GM19025 (cell line): ENCODE results near the gene CD9.
"Not testable (repeated sequence)": the region's sequence is repeated elsewhere in the genome, so short reads cannot be mapped to it uniquely, and the experiment has no call there.

ENCODE experiments used
- ATAC-seq: cut with Tn5 transposase; IDR thresholded peaks from one replicate; pipeline ENCODE4 v1.9.1; 2021; ENCODE audit warnings: mild to moderate bottlenecking, low read depth, moderate library complexity; ENCODE audit not compliant: unreplicated experiment

Gene CD9, protein sequence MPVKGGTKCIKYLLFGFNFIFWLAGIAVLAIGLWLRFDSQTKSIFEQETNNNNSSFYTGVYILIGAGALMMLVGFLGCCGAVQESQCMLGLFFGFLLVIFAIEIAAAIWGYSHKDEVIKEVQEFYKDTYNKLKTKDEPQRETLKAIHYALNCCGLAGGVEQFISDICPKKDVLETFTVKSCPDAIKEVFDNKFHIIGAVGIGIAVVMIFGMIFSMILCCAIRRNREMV

DNA sequence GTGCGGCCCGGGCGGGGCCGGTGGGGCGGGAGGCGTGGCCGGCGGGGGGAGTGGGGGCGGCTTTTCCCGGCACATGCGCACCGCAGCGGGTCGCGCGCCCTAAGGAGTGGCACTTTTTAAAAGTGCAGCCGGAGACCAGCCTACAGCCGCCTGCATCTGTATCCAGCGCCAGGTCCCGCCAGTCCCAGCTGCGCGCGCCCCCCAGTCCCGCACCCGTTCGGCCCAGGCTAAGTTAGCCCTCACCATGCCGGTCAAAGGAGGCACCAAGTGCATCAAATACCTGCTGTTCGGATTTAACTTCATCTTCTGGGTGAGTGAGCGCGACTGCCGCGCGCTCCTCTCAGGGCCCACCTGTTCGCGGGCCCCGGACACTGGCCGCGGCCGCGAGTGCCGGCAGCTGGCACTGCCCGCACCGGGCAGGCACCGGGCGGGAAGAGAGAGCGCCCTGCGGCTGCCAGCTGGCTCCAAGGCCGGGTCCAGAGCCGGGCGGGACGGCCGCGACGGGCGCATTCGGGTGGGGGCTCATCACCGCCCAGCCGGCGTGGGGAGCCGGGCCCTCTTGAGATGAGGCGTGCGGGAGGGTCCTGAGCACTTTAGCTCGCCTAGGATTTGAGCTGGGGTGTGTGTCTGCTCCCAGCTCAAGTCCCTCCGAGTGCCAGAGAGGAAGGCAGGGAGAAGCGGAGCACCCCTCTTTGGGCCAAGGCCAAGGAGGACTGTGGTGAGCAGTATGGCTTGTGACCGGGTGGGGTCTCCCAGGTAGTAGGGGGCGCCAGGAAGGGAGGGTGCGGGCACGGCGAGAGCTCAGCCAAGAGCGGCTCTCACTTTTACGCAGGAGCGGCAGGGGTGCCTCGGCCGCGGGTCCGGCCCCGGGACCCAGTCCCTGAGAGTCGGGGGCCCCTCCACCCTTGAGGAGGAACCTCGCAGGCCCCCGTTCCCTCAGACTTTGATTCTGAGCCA lies at the start of gene CD9:
CD9 (plus strand) TSS at position 145 of the 957 bp plus-strand sequence; CDS start at position 245, 100 bp downstream.
- ATAC-seq: no peak

DNA sequence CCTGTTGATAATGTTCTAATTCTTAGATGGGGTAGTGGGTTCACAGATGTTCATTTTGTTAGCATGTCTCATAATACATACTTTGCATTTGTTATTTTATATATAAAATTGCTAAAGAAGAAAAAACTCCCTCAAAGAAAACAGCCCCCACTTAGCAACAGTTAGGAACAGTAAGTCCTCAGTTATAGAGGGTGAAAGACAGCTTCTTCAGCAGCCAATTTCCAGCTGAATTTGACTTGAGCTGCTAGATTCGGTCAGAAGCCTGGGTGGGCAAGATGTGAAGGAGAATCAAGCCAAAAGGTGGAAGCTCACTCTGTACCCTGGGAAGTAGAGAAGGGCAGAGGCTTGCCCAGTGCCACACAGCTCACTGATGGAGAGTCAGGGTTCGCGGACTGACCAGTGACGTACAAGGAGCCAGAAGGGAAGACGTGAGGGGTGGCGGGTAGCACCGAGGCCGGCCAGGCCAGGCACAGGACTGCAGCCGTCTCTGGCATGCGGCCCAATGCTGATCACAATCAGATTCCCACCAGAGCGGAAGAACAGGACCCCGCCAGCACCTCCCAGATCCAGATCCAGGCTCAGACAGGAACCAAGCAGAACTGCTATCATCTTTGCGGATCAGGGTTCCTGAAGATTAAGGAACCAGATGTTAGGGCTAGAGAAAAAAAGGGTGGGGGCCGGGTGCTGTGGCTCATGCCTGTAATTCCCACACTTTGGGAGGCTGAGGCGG lies 45.3 kb upstream of the CD9 start:
- no peak for ATAC-seq

DNA sequence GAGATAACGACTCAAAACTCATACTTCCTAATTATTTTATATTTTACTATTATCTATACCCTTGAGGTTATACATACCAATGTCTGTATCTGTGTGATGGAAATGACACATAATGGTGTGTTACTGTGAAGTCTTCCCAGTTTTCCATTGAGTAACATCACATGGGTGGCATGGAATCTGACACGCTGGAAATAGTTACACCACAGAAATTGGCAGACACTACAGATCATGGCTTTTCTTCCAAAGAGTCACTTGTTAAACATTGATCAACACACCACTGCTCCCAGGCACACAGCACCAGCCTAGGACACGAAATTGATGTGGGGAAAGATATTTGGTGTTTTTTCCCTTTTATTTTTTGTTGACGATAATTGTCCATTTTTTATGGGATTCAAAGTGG lies 42.7 kb upstream of the CD9 start:
- no peak for ATAC-seq

DNA sequence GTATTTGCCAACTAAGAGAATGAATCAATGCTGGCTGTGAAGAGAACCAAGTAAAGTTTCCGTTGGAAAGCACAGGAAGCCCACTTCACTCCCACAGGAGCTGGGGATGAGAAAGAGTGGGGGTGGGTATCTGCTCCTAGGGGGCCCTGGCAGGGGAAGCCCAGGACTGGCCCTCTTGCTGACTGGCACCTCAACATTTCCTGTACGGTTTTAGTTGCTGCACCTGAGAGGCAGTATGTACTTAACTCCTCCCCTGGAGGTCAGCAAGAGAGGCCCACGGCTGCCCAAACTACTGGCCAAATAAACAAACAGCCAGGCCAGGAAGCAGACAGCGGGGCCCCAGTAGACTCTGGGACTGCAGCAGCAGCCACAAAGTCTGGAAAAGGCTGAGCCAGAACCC lies 41.9 kb upstream of the CD9 start:
- no peak for ATAC-seq

DNA sequence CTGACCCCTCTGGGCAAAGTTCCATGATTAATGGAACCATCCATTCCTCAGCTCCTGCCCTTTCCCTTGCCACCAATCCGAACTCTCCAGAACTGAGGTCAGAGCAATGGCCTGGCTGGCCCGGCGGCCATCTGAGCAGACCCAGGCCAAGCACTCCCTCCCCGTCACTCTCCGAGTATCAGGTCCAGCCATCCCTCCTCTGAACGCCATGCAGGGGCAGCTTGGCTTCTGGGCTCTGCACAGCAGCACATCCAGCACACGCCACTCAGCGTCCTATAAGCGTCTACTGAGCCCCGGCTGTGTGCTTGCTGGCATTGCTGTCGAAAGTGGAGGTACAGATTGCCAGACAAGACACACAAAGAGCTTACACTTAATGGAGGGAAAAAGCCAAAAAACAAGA lies 41.5 kb upstream of the CD9 start:
- ATAC-seq: no peak

DNA sequence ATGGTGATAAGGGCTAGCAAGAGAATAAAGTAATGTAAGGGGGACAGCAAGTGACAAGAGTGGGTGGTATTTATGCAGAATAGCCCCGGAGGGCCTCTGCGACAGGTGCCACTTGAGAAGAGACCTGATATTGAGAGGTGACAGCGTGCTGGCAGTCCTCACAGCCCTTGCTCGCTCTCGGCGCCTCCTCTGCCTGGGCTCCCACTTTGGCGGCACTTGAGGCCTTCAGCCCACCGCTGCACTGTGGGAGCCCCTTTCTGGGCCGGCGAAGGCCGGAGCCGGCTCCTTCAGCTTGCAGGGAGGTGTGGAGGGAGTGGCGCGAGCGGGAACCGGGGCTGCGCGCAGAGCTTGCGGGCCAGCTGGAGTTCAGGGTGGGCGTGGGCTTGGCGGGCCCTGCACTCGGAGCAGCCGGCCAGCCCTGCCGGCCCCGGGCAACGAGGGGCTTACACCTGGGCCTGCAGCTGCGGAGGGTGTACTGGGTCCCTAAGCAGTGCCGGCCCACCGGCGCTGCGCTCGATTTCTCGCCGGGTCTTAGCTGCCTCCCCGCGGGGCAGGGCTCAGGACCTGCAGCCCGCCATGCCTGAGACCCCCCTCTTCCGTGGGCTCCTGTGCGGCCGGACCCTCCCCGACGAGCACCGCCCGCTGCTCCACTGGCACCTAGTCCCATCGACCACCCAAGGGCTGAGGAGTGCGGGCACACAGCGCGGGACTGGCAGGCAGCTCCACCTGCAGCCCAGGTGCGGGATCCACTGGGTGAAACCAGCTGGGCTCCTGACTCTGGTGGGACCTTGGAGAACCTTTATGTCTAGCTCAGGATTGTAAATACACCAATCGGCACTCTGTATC lies 40.8 kb upstream of the CD9 start:
- not testable (repeated sequence) for ATAC-seq

DNA sequence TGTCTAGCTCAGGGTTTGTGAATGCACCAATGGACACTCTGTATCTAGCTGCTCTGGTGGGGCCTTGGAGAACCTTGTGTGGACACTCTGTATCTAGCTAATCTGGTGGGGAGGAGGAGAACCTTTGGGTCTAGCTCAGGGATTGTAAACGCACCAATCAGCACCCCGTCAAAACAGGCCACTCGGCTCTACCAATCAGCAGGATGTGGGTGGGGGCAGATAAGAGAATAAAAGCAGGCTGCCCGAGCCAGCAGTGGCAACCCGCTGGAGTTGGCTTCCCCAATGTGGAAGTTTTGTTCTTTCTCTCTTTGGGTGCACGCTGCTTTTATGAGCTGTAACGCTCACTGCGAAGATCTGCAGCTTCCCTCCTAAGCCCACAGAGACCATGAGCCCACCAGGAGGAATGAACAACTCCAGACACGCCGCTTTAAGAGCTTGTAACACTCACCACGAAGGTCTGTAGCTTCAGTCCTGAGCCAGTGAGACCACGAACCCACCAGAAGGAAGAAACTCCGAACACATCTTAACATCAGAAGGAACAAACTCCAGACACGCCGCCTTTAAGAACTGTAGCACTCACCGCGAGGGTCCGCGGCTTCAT lies 40.1 kb upstream of the CD9 start:
- ATAC-seq: not testable (repeated sequence)

DNA sequence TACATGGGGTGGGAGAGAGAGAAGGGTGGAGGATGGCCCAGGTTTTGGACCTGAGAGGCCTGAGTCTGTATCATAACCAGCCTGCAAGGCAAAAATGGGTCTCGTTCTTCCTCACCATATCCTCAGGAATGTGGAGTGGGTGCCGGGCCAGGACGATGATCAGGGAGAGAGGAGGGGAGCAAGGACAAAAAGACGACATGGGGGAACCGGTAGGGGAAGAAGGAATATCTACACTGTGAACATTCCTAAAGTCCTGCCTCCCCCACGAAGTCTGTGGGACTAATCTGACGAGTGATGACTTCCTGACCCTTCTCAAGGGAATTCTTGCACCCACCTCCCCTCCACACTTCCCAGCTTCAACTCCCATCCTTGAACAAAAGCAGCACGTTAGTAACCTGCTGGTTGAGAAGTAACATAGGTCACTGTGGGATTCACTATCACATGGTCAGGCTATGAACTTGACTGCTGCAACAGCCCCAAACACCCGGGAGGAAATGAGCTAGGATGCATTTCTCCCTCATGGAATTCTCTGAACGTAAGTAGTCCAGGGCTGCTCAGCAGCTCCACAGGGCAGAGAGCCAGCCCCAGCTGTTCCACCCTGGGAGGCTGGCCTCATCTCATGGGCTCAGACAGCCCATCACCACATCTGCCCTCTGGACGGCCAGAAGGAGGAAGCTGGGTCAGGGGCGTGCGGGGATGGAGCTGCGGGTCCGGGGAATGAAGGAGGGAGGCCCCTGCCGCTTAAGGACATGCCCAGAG lies 38.9 kb upstream of the CD9 start:
- ATAC-seq: no peak

DNA sequence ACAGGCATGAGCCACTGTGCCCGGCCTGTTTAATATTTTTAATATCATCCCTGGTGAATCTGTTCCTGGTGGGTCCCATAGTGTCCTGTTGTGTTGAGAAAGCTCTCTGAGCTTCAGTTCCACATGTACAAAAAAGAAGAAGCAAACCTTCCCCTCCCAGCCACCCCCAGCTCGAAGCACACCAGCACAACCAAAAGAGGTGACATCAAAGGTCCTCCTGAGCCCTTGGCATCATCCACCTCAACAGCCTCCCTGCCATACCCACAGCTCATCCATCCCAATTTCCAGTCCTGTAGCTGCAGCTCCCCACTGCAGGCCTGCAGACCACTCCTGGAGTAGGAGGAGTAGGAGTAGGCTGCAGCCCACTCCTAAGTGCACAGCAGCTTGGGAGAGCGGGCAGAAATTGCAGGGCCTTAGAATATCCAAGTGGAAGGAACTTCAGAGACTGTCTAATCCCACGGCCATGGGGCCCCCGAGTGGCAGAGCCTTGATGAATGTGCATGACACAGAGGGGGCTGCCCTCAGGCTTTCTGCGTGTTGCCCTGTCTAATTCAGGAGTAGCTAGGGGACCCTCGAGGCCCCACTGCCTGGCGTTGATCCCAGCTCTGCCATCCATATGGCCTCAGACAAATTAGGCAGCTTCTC lies 36.7 kb upstream of the CD9 start:
- no peak for ATAC-seq

DNA sequence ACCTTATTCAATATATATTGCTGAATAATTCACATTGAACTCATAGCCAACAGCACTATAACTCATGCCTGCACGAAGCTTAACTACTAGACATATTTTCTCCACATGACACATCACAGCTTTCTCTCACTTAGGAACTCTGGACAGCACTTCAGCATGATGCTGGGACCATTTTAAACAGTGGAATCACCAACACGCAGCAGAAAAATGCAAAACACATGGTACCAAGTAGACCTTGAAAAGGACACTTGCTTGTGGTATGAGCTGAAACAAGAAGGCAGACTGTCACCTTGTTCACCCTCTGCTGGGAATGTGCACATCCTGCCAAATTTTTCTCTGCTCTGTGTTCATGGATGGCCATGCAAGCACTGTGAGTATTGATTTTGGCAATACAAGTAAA lies 34.8 kb upstream of the CD9 start:
- no peak for ATAC-seq

DNA sequence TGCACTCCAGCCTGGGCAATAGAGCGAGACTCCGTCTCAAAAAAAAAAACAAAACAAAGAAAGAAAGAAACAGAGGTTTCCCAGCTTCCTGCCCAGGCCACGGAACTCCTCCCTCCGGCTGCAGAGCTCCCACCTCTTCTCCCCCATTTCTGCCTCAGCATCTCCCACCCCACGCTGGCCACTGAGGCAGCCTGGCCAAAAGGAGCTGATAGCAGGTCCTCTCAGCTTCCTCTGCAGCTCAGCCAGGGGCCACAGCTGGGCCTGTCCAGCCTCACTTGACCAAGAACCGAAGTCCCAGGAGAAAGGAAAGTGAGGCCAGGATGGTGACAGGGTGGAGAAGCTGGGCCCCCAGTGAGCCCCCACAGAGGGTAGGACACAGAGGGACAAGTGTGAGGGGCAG lies 33.4 kb upstream of the CD9 start:
- ATAC-seq: no peak

DNA sequence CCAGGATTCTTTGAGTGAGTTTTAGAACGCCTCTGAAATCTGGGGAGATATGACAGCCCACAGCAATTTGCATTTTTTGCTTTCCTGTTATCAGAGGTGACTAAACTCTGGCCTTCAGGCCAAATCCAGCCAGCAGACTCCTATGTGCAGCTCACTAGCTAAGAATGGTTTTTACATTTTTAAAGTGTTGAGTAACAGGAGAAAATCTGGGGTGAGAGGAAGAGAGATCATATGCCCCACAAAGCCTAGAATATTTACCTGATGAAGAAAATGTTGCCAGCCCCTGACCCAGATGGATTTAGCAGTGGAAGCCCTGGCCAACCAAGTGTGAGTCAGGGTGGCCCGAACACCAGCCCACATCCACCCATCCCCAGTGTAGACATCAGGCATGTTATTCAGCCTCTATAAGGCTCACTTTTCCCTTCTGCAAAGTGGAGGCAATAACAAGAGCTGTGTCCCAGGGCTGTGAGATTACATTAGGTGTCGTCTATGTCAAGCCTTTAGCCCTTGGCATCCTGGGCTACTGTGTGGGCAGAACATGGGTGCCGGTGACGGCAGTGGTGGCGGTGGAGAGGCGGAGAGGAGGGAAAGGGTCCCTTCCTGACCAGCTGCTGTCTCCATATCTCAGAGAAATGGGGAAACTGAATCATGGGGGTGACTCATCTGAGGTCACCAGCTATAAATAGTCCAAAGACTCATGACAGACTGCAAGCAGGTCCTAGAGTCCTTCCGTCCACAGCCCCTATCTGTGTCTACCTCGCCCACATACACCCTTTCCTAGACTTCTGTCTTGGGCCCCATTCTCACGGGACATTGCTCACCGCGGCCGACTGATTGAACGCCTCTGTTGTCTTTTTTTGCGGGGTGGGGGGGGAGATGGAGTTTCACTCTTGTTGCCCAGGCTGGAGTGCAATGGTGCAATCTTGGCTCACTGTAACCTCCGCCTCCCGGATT lies 32.6 kb upstream of the CD9 start:
- peak; percentile 76 for ATAC-seq

DNA sequence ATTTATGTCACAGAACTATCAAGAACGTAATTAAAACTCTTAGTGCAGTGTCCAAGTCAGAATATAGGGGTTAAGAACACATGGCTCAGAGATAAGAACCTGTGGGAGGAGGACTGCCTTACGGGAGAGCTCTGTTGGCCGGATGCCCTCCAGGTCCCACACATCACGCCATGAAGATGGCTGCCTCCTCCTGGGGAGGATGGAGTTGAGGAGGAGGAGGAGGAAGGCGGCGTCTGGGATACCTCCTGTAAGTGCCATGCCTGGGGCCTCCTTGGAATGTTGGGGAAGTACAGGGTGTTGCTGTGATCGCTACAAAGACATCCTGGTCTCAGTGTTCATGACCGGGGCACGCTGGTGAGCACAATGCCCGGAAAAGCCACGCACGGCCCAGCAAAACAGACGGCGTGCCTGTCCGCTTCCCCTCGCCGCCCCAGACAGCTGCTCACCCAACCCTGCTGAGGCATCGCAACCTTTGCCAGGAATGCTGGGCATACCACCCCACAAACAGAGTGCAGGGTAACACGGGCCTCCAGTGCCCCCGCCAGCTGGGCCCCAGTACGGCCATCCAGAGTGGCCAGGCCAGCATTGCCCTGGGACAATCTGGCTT lies 28.7 kb upstream of the CD9 start:
- ATAC-seq: no peak

DNA sequence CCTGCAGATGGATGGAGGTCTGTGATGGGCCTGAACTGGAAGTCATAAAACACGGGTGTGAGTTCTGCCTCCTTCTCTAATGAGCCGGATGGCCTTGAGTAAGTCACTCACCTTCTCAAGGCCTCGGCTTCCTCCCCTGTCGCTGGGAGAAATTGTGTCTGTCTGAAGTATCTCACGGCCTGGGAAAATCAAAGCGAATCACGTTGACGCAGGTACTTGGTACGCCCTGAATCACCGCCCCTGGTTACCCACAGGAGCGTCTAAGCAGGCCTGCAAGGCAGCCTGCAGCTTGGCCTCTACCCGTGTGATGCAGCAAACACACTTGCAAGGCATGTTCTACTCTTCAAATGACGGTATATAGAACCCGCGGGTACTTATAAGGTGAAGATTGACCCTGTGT lies 28.1 kb upstream of the CD9 start:
- ATAC-seq: no peak

DNA sequence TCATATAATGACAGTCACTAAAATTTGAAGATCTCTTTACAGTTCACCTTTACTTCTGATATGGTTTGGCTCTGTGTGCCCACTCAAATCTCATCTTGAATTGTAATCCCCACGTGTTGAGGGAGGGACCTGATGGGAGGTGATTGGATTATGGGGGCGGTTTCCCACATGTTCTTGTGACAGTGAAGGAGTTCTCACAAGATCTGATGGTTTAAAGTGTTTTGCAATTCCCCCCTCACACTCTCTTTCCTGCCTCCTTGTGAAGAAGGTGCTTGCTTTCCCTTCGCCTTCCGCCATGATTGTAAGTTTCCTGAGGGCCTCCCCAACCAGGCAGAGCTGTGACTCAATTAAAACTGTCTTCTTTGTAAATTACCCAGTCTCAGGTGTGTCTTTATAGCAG lies 27.3 kb upstream of the CD9 start:
- no peak for ATAC-seq

DNA sequence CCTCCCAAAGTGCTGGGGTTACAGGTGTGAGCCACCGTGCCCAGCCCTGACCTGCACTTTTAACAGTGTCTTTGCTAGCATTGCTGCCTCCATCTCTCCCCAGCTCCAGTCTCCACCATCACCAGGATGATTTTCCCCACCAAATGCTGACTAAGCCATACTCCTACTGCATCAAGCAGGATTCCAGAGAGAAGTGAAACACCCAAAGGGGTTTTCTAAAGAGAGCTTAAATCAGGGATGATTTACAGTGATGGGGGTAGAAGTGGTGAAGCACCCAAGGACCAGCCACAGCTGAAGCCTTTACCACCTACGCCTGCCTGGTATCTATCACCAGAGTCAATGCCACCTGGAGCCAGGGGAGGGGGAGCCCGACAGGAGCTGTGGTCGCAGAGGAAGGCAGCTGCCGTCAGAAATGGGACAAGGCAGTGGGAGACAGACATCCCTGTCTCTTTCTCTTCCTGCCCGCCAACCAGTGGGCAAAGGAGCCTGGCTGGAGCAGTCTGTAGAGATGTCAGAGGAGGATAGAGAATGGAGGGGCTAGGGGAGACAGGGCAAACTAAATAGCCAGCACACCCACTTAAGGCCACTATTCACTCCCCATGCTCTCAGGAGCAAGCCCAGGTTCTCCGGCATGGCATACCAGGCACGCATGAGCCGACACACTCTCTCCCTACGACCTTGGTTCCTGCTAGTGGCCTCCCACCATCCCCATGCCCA lies 22.4 kb upstream of the CD9 start:
- no peak for ATAC-seq
